ENCODE results near the gene OTOP2. TPM values are rescaled to one million over a fixed set of nuclear protein-coding genes. Genes with fewer than 3 reads are reported as not detected.

The OTOP2 gene
- total and polyA plus RNA-seq, 9 of the 15 experiments (the other 6 are each of a cell fraction or from before 2014, with no cell fraction given) = 0.04 to 0.36 (median 0.14) TPM; not detected in 1

GRCh38 chr17:74971069-74971841 lies 47.2 kb downstream of the OTOP2 start:
- Histone ChIP-seq H3K36me3 (ENCODE audit: control insufficient read depth, insufficient read depth, low read length) (no peaks in the 10 kb centered on the region), H2AFZ (ENCODE audit: low read depth, low read length) (no peak overlapping the region), H3K9me3 (replicated peaks; ENCODE audit: control insufficient read depth, insufficient read depth, low read depth, low read length) (no peaks in the 10 kb centered on the region), H3K79me2 (ENCODE audit: control insufficient read depth, insufficient read depth, low read length) (no peaks in the 10 kb centered on the region), H3K27ac (ENCODE audit: extremely low read depth, low read depth, low read length) (no peak overlapping the region), H4K20me1 (replicated peaks; ENCODE audit: control insufficient read depth, insufficient read depth, low read length) (0 out of 2 replicates have a peak, but pooled peaks cover 4% of the 10 kb centered on the region), H3K9me1 (ENCODE audit: control insufficient read depth, insufficient read depth, low read length) (no peaks in the 10 kb centered on the region), H3K27me3 (ENCODE audit: control insufficient read depth in 2 of 2, insufficient read depth in 2 of 2, low read length in 2 of 2) (0 out of 5 replicates have a peak, but pooled peaks cover 0 to 4% of the 10 kb centered on the region in 2 experiments), H3K4me2 (ENCODE audit: insufficient read depth, low read length) (no peak overlapping the region), H3K4me3 (no peak overlapping the region), H3K9ac (ENCODE audit: insufficient read depth in 1 of 2, low read depth in 2 of 2, low read length in 2 of 2) (peak overlapping the region in 1 of 2 experiments; percentile 7; a peak in 1 of 4 replicates), H3K4me1 (replicated peaks in 1 of 2; ENCODE audit: control insufficient read depth in 2 of 2, insufficient read depth in 2 of 2, low read length in 2 of 2) (peaks cover 3 to 19% of the 10 kb centered on the region in 2 experiments; a peak in 3 of 5 replicates)
- WGBS (ENCODE audit: insufficient coverage, low coverage, missing lambda C conversion rate) = 57% methylated on average over 8 of the region's 8 CpGs
- CTCF ChIA-PET (ENCODE audit: low intra/inter-chr PET ratio) = no interaction called here
- POLR2A ChIA-PET = interaction anchor here (0.6 to 1.5 kb wide), 5 partner anchors 8 to 334 kb away, joined by 3 to 6 read pairs (median 4); no protein-coding TSS in a partner anchor
- ATAC-seq (no peak), DNase-seq (ENCODE audit: extremely low read depth in 1 of 4, low spot score in 3 of 4) (no peak), FAIRE-seq (no peak)
- no TSS peak for BruUV-seq (replicated peaks)
- intact Hi-C loops (cut with micrococcal nuclease) (no loop called here), in situ Hi-C loops (cut with MboI) (no loop called here)
- TF ChIP-seq MAZ (CRISPR knock-in tag; conservative IDR thresholded peaks at IDR 0.05 in 1 of 2, IDR thresholded peaks at IDR 0.05 in 1 of 2) (no peak), ZBTB1 (CRISPR knock-in tag; IDR thresholded peaks at IDR 0.05; ENCODE audit: borderline replicate concordance, low read depth) (no peak), SMARCA4 (IDR thresholded peaks at IDR 0.05) (no peak), ZNF311 (CRISPR knock-in tag; IDR thresholded peaks at IDR 0.05) (no peak), ZNF445 (CRISPR knock-in tag; IDR thresholded peaks at IDR 0.05; ENCODE audit: low read depth) (no peak), FOXP4 (CRISPR knock-in tag; IDR thresholded peaks at IDR 0.05; ENCODE audit: borderline replicate concordance) (no peak), ZNF253 (CRISPR knock-in tag; conservative IDR thresholded peaks at IDR 0.05) (no peak), SP1 (CRISPR knock-in tag; IDR thresholded peaks at IDR 0.05) (no peak), CBX5 (IDR thresholded peaks at IDR 0.05; ENCODE audit: borderline replicate concordance, low read depth) (no peak), CBX8 (IDR thresholded peaks at IDR 0.05; ENCODE audit: borderline replicate concordance, extremely low read depth, low read depth, low read length, poor library complexity, severe bottlenecking) (no peak), ZNF12 (CRISPR knock-in tag; IDR thresholded peaks at IDR 0.05) (no peak), ATF7 (IDR thresholded peaks at IDR 0.05) (no peak), MYNN (IDR thresholded peaks at IDR 0.05) (no peak), MYNN (CRISPR knock-in tag; IDR thresholded peaks at IDR 0.05) (no peak), LARP7 (IDR thresholded peaks at IDR 0.05) (no peak)
